Bronchial epithelial cell (primary cell): Measurements from ENCODE around the gene EPC1. TPM values are rescaled to one million over a fixed set of nuclear protein-coding genes. Genes with fewer than 3 reads are reported as not detected.

Source experiments
- DNase-seq: peaks from one replicate; pipeline ENCODE4 v3.0.0-alpha.2; 2010; ENCODE audit warnings: low read depth
- FAIRE-seq: peaks from 2 replicates; lab custom pipeline; 2011; peaks lifted over from hg19 to GRCh38; lab: Jason Lieb, UNC
- H3K27me3 ChIP-seq: 2 replicates; pipeline ENCODE4 v1.5.1; 2011; ENCODE audit warnings: low read length; ENCODE audit not compliant: control insufficient read depth, insufficient read depth
- H3K36me3 ChIP-seq: 2 replicates; pipeline ENCODE4 v1.5.1; 2011; ENCODE audit warnings: low read length; ENCODE audit not compliant: control insufficient read depth, insufficient read depth
- H3K4me3 ChIP-seq: 2 replicates; pipeline ENCODE4 v1.5.1; 2011; ENCODE audit warnings: mild to moderate bottlenecking, low read depth, low read length, control low read depth
- total RNA-seq: library from RNA; depleted of rRNA; stranded (reverse); fragments of >200 nt; gene quantifications from 2 replicates; pipeline ENCODE4 v1.2.1, GENCODE V29; 2014
- TF ChIP-seq, protein P1 (sequence below): IDR thresholded peaks from 2 replicates; pipeline ENCODE4 v1.5.1; 2011; ENCODE audit warnings: mild to moderate bottlenecking, moderate library complexity, low read length, control low read depth, inconsistent platforms; ENCODE audit not compliant: insufficient read depth, severe bottlenecking

EPC1 gene
- total RNA-seq, 1 donor from 2014 or later, result 12.6 TPM

DNA sequence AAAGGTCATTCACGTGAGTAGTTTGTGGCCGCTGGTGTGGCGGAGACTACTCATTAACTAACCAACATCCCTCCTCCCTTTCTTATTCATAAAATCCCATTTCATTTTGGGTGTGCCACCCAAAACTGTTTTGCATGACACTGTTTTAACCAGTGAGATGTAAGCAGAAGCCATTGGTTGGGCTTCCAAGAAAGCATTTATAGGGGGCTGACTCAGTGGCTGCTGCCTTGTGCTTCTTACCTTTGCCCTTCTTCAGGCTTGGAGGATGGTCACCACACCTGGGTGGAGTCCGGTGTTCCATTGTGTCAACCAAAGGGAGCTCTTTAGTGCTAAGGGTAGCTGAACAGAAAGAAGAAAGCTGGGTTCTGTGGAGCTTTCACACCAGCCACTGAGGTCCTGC lies 37.2 kb upstream of the EPC1 start:
- H3K36me3 ChIP-seq, result no peaks in the 10 kb centered on the region
- DNase-seq (no peak), FAIRE-seq (no peak)
- TF ChIP-seq, protein P1, sequence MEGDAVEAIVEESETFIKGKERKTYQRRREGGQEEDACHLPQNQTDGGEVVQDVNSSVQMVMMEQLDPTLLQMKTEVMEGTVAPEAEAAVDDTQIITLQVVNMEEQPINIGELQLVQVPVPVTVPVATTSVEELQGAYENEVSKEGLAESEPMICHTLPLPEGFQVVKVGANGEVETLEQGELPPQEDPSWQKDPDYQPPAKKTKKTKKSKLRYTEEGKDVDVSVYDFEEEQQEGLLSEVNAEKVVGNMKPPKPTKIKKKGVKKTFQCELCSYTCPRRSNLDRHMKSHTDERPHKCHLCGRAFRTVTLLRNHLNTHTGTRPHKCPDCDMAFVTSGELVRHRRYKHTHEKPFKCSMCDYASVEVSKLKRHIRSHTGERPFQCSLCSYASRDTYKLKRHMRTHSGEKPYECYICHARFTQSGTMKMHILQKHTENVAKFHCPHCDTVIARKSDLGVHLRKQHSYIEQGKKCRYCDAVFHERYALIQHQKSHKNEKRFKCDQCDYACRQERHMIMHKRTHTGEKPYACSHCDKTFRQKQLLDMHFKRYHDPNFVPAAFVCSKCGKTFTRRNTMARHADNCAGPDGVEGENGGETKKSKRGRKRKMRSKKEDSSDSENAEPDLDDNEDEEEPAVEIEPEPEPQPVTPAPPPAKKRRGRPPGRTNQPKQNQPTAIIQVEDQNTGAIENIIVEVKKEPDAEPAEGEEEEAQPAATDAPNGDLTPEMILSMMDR, result no peak
- no peaks in the 10 kb centered on the region for H3K27me3 ChIP-seq
- no peak overlapping the region for H3K4me3 ChIP-seq

DNA sequence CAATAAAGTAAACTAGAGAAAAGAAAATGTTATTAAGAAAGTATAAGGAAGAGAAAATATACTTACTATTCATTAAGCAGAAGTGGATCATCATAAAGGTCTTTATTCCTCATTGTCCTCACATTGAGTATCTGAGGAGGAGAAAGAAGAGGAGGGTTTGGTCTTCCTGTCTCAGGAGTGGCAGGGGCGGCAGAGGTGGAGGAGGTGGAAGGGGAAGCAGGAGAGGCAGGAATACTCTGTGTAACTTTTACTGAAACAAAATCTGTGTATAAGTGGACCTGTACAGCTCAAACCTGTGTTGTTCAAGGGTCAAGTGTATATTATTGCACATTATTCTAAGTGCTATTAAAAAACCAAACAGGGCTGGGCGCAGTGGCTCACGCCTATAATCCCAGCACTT lies 34.2 kb upstream of the EPC1 start:
- FAIRE-seq, result no peak
- Histone ChIP-seq H3K4me3 (no peak overlapping the region), H3K27me3 (no peaks in the 10 kb centered on the region), H3K36me3 (no peaks in the 10 kb centered on the region)
- TF ChIP-seq, protein P1, result no peak
- no peak for DNase-seq

DNA sequence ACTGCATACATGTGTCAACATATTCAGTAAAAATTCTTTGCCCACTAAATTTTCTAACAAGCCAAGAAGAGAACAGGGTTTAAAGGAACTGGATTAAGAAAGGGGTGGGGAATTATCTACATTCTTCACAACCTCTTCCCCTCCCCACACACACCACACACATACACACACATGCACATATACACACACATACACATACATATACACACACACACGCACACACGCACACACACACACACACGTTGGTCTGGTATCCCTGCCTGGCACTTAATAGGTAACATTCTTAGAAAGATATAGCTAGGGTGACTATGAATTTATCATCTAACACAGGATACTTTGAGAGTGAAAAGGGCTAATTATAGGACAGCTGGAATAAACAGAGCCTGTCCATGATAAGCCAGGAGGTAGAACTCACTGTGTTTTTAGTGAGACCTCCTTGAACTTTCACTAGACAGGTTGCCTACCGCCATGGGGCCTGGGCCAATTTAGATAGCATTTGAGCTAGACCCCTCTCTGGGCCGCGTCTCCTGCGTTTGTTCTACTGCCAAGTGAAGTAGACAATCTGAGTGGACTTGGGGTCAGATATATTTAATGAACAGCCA lies 33.1 kb upstream of the EPC1 start:
- H3K4me3 ChIP-seq, result no peak overlapping the region
- DNase-seq (no peak), FAIRE-seq (no peak)
- TF ChIP-seq, protein P1, result no peak
- no peaks in the 10 kb centered on the region for H3K27me3 ChIP-seq
- no peaks in the 10 kb centered on the region for H3K36me3 ChIP-seq

DNA sequence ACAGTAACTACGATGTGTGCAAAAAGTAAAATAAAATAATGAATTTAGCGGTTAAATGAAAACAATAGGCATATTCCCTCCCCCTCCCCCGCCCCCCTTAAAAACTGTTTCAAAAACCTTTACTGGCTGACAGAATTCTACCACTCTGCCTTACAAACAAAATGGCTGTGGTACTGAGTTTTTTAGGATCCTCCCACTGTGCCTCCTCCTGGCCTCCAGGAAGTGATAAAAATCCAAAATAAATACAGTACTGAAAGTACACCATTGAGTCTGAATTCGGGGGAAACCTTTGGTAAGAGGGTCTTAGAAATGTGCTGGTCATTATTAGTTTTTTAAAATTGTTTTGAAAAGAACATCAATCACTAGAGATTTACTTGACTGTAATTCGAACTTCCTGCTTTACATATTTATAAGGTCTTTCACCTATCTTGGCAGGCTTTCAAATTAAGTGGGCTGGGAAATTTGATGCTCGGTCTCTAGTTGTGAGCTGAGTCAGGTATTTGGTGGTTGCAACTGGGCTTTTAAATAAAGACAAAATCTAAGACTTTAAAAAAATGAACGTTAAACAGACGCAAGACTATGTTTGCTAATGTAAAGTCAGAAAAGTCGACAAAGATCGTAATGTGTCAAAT lies 32.5 kb upstream of the EPC1 start:
- DNase-seq, result peak; percentile 88
- Histone ChIP-seq H3K4me3 (peak overlapping the region; percentile 68), H3K27me3 (no peaks in the 10 kb centered on the region), H3K36me3 (no peaks in the 10 kb centered on the region)
- TF ChIP-seq, protein P1, result no peak
- no peak for FAIRE-seq

DNA sequence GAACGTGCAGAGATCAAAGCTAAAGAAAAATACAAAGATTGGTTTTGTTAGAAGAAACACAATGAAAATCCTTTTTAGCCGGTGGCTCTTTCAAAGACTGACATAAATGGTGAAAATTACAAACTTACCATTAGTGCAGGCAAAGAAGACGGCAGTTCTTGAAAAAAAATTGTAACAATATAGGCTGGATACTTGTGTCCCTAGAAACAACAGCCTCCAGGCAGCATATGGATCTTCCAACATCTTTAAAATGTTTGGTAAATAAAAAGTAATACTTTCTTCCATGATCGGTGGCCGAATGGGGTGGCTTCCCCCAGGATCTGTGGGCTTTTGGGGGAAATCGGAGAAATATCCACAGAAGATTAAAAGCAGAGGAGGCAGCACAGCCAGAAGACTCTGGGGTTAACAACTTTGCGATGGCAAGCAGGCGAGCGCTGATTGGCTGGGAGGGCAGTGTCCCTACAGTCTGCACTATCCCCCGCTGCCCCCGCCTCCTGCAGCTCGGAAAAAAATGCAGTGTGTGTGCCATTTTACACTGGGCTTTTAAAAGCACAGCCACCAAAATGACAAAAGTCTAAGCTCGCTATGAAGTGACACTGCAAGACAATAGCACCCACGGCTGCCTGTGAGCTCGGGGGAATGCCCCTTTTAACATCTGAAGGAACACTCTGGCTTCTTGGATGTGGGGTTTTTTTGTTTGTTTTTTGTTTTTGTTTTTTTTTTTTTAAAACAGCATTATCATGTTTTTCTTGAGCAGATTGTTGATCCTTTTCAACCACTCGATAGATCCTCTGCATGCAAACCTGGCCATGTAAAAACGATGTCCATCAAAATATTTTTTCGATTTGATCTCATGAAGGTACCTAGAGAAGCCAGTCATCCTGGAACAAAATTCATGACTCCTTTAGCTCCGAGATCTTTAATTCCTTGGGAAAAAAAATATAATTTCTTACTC lies 31.7 kb upstream of the EPC1 start:
- peak; percentile 79 for DNase-seq
- TF ChIP-seq, protein P1, result no peak
- FAIRE-seq, result no peak
- H3K27me3 ChIP-seq, result no peaks in the 10 kb centered on the region
- H3K4me3 ChIP-seq, result peak overlapping the region; percentile 68
- no peaks in the 10 kb centered on the region for H3K36me3 ChIP-seq
